Ovary (tissue), 9 donors: ENCODE results near the gene SLC25A33. TPM values are rescaled to one million over a fixed set of nuclear protein-coding genes. Genes with fewer than 3 reads are reported as not detected.

ENCODE experiments used
- DNase-seq, 5 donors: peaks; one replicate each; pipeline ENCODE4 v3.0.0-alpha.2; 2019 to 2020
- H3K27ac ChIP-seq, 2 donors: fragments of 200-600 bp; one replicate each; pipeline versions ENCODE4 v1.5.1 to v1.8.0; 2019 to 2022
- H3K27me3 ChIP-seq: fragments of 200-600 bp; one replicate; pipeline ENCODE4 v1.8.0; 2022
- H3K36me3 ChIP-seq: fragments of 200-600 bp; sonication (generic); one replicate; pipeline ENCODE4 v1.5.1; 2019
- H3K4me1 ChIP-seq: one replicate; pipeline ENCODE4 v1.8.1; 2013; ENCODE audit warnings: mild to moderate bottlenecking, moderate library complexity; ENCODE audit not compliant: insufficient read depth
- H3K4me3 ChIP-seq: fragments of 200-600 bp; sonication (generic); one replicate; pipeline ENCODE4 v1.5.1; 2017
- H3K9me3 ChIP-seq, 2 donors: fragments of 200-600 bp in 1 of 2; sonication (generic) in 1 of 2; one replicate each; pipeline versions ENCODE4 v1.5.1 to v1.8.1; 2013 to 2019; ENCODE audit warnings: mild to moderate bottlenecking in 1 of 2, moderate library complexity in 1 of 2
- CTCF ChIP-seq, 3 donors: fragments of 450-650 bp in 2 of 3; fragments of 200-600 bp in 1 of 3; IDR thresholded peaks; one replicate each; pipeline versions ENCODE4 v1.5.1 to v1.8.0; 2016 to 2022; ENCODE audit warnings: antibody characterized with exemption in 3 of 3, mild to moderate bottlenecking in 1 of 3
- EP300 ChIP-seq: sonication (generic); formaldehyde crosslinking; IDR thresholded peaks from one replicate; pipeline ENCODE4 v1.6.1; 2017; ENCODE audit warnings: antibody characterized with exemption
- POLR2A ChIP-seq: fragments of 450-650 bp; IDR thresholded peaks from one replicate; pipeline ENCODE4 v1.6.1; 2017; ENCODE audit warnings: antibody characterized with exemption, mild to moderate bottlenecking, moderate library complexity
- WGBS, 3 donors: extraction: QIAGEN DNeasy Blood & Tissue Kit in 1 of 3; methylation state at CpG; one replicate each; pipeline versions ENCODE4 v1.1.5 to v1.1.7; 2013 to 2017; 5-methylcytosine and 5-hydroxymethylcytosine counted together
- intact Hi-C, 4 donors: fragments of 100-400 bp; cut with DNase I; formaldehyde crosslinking; loops; one replicate each; pipeline versions ENCODE4 v1.11.0 to v1.15.1; 2022 to 2023
- polyA plus RNA-seq, 2 donors: library from polyadenylated mRNA; stranded (reverse); fragments of 200-250 nt in 1 of 2; fragments of 350-450 nt in 1 of 2; fragmentation: Illumina TruSeq in 1 of 2; extraction: RNeasy Lipid Tissue Mini Kit (QIAGEN cat#74804) in 1 of 2; gene quantifications; one replicate each; pipeline ENCODE4 v1.2.3, GENCODE V29; 2013 to 2014
- total RNA-seq, 7 donors: library from RNA; depleted of rRNA in 2 of 7; stranded (reverse); fragments of >200 nt in 2 of 7; fragmentation: NEBNext Ultra II Directional in 3 of 7; extraction: Animal tissue kit (Norgen Biotek cat#: 25700) in 3 of 7; gene quantifications; one replicate each; pipeline versions ENCODE4 v1.1.0 to v1.2.4, GENCODE V29; 2016 to 2023
- donor health status: DM: no; HTN: no; CAD: no; lungs with moderate emphysema.
- donor health status: DM: no; HTN: no; CAD: no.
- donor health status: Bipolar disorder and iron deficiency.
- donor health status: DM: yes; HTN: yes; CAD: no.
- donor health status: DM: no; HTN: no; CAD: no.
- donor health status: DM: yes; HTN: yes; CAD: no.

SLC25A33 gene
- total and polyA plus RNA-seq, 9 donors, result 1.3 to 5.9 (median 3.9) TPM

GRCh38 chr1:9544926-9545325, 5.7 kb downstream of the SLC25A33 start:
- H3K27me3 ChIP-seq, result no peaks in the 10 kb centered on the region
- intact Hi-C loops, result no loop called here
- no peak for DNase-seq
- H3K9me3 ChIP-seq, result no peaks in the 10 kb centered on the region
- 71 to 86% (median 77%) methylated on average over 3 of the region's 3 CpGs for WGBS, 3 donors
- H3K36me3 ChIP-seq, result no peaks in the 10 kb centered on the region
- no peak for TF ChIP-seq CTCF (IDR thresholded peaks at IDR 0.05)
- no peak overlapping the region for H3K27ac ChIP-seq
- H3K4me3 ChIP-seq, result no peak overlapping the region
- H3K4me1 ChIP-seq, result peaks cover 3% of the 10 kb centered on the region

- no peak for DNase-seq
- intact Hi-C loops, result no loop called here
- WGBS, 3 donors, result 96 to 97% (median 97%) methylated on average over 6 of the region's 6 CpGs
Observed at GRCh38 chr1:9549955-9550546, 10.8 kb downstream of the SLC25A33 start.

GRCh38 chr1:9551984-9552383, 12.7 kb downstream of the SLC25A33 start:
- Histone ChIP-seq H3K4me1 (peaks cover 10% of the 10 kb centered on the region), H3K36me3 (no peaks in the 10 kb centered on the region), H3K4me3 (no peak overlapping the region), H3K9me3 (no peaks in the 10 kb centered on the region), H3K27ac (no peak overlapping the region), H3K27me3 (no peaks in the 10 kb centered on the region)
- TF ChIP-seq EP300, result no peak
- no peak for TF ChIP-seq CTCF (IDR thresholded peaks at IDR 0.05)
- TF ChIP-seq POLR2A, result no peak
- WGBS, 3 donors, result 94 to 98% (median 96%) methylated on average over 1 of the region's 1 CpG
- no peak for DNase-seq
- intact Hi-C loops, result no loop called here

More at GRCh38 chr1:9549955-9550546, 10.8 kb downstream of the SLC25A33 start:
- TF ChIP-seq CTCF (IDR thresholded peaks at IDR 0.05), result no peak
- TF ChIP-seq EP300, result no peak
- TF ChIP-seq POLR2A, result no peak
- H3K9me3 ChIP-seq, result no peaks in the 10 kb centered on the region
- no peaks in the 10 kb centered on the region for H3K36me3 ChIP-seq
- peaks cover 3% of the 10 kb centered on the region for H3K4me1 ChIP-seq
- no peaks in the 10 kb centered on the region for H3K27me3 ChIP-seq
- no peak overlapping the region for H3K4me3 ChIP-seq
- H3K27ac ChIP-seq, result no peak overlapping the region

GRCh38 chr1:9553736-9554144, 14.5 kb downstream of the SLC25A33 start:
- intact Hi-C loops, result no loop called here
- Histone ChIP-seq H3K4me1 (peaks cover 7% of the 10 kb centered on the region), H3K27me3 (no peaks in the 10 kb centered on the region), H3K27ac (no peak overlapping the region), H3K4me3 (no peak overlapping the region), H3K9me3 (no peaks in the 10 kb centered on the region), H3K36me3 (no peaks in the 10 kb centered on the region)
- 87 to 91% (median 88%) methylated on average over 4 of the region's 4 CpGs for WGBS, 3 donors
- DNase-seq, result no peak
- TF ChIP-seq POLR2A (no peak), CTCF (IDR thresholded peaks at IDR 0.05) (no peak), EP300 (no peak)
